MM.1S (cell line): ENCODE results near the gene MTHFS.

Experiments
- DNase-seq: peaks from one replicate; pipeline ENCODE4 v3.0.0-alpha.2; 2015
- H2AFZ ChIP-seq: fragments of 300-600 bp; sonication (generic); 2 replicates; pipeline ENCODE4 v1.6.0; 2016; ENCODE audit warnings: antibody characterized with exemption, low read length
- H3F3A ChIP-seq: fragments of 300-600 bp; sonication (generic); 2 replicates; pipeline ENCODE4 v1.6.1; 2016; ENCODE audit warnings: mild to moderate bottlenecking, antibody characterized with exemption, low read length, moderate library complexity, mixed read lengths; ENCODE audit not compliant: insufficient read depth
- H3K27ac ChIP-seq: fragments of 300-600 bp; sonication (generic); 2 replicates; pipeline ENCODE4 v1.5.1; 2016; ENCODE audit warnings: mild to moderate bottlenecking, low read length
- H3K27me3 ChIP-seq: fragments of 300-600 bp; sonication (generic); replicated peaks from 2 replicates; pipeline ENCODE4 v1.6.0; 2016; ENCODE audit warnings: low read length; ENCODE audit not compliant: insufficient read depth
- H3K36me3 ChIP-seq: fragments of 300-600 bp; sonication (generic); replicated peaks from 2 replicates; pipeline ENCODE4 v1.6.1; 2016; ENCODE audit warnings: mild to moderate bottlenecking, low read length, mixed read lengths; ENCODE audit not compliant: insufficient read depth
- H3K4me1 ChIP-seq: fragments of 300-600 bp; sonication (generic); 2 replicates; pipeline ENCODE4 v1.6.1; 2016; ENCODE audit warnings: low read length, mixed read lengths
- H3K4me2 ChIP-seq: fragments of 300-600 bp; sonication (generic); 2 replicates; pipeline ENCODE4 v1.6.0; 2016; ENCODE audit warnings: low read depth, low read length
- H3K4me3 ChIP-seq: fragments of 300-600 bp; sonication (generic); 2 replicates; pipeline ENCODE4 v1.5.1; 2016; ENCODE audit warnings: low read length, mixed read lengths
- H3K79me2 ChIP-seq: fragments of 300-600 bp; sonication (generic); 2 replicates; pipeline ENCODE4 v1.6.1; 2016; ENCODE audit warnings: mixed run types, low read length, mixed read lengths
- H3K9ac ChIP-seq: fragments of 300-600 bp; sonication (generic); 2 replicates; pipeline ENCODE4 v1.6.1; 2016; ENCODE audit warnings: low read length, mixed read lengths
- H3K9me2 ChIP-seq: fragments of 300-600 bp; sonication (generic); replicated peaks from 2 replicates; pipeline ENCODE4 v1.6.1; 2016; ENCODE audit warnings: mild to moderate bottlenecking, low read length, mixed read lengths; ENCODE audit not compliant: insufficient read depth
- H3K9me3 ChIP-seq: fragments of 300-600 bp; sonication (generic); replicated peaks from 2 replicates; pipeline ENCODE4 v1.6.1; 2016; ENCODE audit warnings: mild to moderate bottlenecking, low read length, mixed read lengths; ENCODE audit not compliant: insufficient read depth
- H4K20me1 ChIP-seq: fragments of 300-600 bp; sonication (generic); 2 replicates; pipeline ENCODE4 v1.6.1; 2016; ENCODE audit warnings: mild to moderate bottlenecking, low read length, moderate library complexity, mixed read lengths; ENCODE audit not compliant: insufficient read depth
- CTCF ChIP-seq: fragments of 300-600 bp; sonication (generic); IDR thresholded peaks from 2 replicates; pipeline ENCODE4 v1.5.1; 2016; ENCODE audit warnings: antibody characterized with exemption, low read length, mixed read lengths
- EZH2 ChIP-seq: fragments of 300-600 bp; sonication (generic); optimal IDR thresholded peaks from 2 replicates; pipeline ENCODE3; 2017; ENCODE audit warnings: low read depth, mild to moderate bottlenecking, antibody characterized with exemption, low read length, mixed read lengths
- EZH2phosphoT487 ChIP-seq: fragments of 300-600 bp; sonication (generic); IDR thresholded peaks from 2 replicates; pipeline ENCODE4 v1.6.1; 2018; ENCODE audit warnings: antibody characterized with exemption, low read length

Gene MTHFS

DNA sequence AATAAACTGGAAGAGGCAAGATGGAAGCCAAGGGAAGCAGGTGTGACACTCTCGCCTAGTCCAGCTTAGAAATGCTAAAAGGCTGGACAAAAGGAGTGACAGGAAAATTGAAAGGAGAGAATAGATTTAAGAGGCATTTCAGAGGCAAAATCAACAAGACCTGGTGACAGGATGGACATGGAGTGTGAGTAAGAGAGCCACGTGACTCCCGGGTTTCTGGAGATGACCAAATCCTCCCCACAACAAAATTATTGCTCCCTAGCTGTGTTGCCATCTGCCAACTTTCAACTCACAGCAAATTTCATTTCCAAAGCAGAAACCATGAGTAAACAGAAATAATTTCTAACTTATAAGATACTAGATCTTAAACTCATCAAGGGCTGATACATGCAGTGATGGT is 52.6 kb downstream of the MTHFS start:
- Histone ChIP-seq H4K20me1 (no peaks in the 10 kb centered on the region), H3K36me3 (no peaks in the 10 kb centered on the region), H2AFZ (no peak overlapping the region), H3K79me2 (no peaks in the 10 kb centered on the region), H3F3A (no peaks in the 10 kb centered on the region), H3K27ac (no peak overlapping the region), H3K9me2 (no peaks in the 10 kb centered on the region), H3K27me3 (no peaks in the 10 kb centered on the region), H3K9me3 (no peaks in the 10 kb centered on the region), H3K4me1 (no peaks in the 10 kb centered on the region), H3K4me2 (no peak overlapping the region), H3K4me3 (no peak overlapping the region), H3K9ac (no peak overlapping the region)
- DNase-seq = no peak
- no peak for TF ChIP-seq CTCF
- no peak for TF ChIP-seq EZH2phosphoT487
- no peak for TF ChIP-seq EZH2

- TF ChIP-seq EZH2 (no peak), CTCF (no peak), EZH2phosphoT487 (no peak)
- no peaks in the 10 kb centered on the region for H3K27me3 ChIP-seq
- DNase-seq = no peak
- H3K4me2 ChIP-seq = no peak overlapping the region
- no peak overlapping the region for H3K9ac ChIP-seq
- no peak overlapping the region for H3K27ac ChIP-seq
- no peaks in the 10 kb centered on the region for H4K20me1 ChIP-seq
- no peaks in the 10 kb centered on the region for H3K9me2 ChIP-seq
- H2AFZ ChIP-seq = no peak overlapping the region
- no peaks in the 10 kb centered on the region for H3K79me2 ChIP-seq
- H3K4me1 ChIP-seq = peaks cover 4% of the 10 kb centered on the region; the same call in 1 of the 2 replicates
- no peaks in the 10 kb centered on the region for H3K9me3 ChIP-seq
- no peaks in the 10 kb centered on the region for H3K36me3 ChIP-seq
- no peak overlapping the region for H3K4me3 ChIP-seq
- H3F3A ChIP-seq = no peaks in the 10 kb centered on the region; the same call in 1 of the 2 replicates
These were observed 59.0 kb downstream of the MTHFS start for GRCh38 chr15:79837846-79838245.

DNA sequence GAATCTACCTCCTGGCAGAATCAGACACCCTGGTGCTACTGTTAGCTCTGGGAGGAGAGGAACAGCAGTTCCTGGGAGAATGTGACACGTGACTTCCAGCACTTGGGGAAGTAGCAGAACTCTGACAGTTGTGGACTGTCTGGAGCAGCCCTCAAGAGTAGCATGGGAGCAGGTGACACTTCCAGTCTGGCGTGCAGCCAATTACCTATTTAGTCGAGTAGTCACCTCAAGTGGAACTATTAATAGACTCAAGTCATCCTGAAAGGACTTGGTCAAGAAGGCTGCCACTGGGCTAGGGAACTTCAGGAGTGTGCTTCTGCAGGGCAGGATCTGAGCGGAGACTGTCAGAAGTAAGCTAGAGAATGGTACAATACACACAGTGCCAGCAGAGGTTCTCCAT is 62.3 kb downstream of the MTHFS start:
- Histone ChIP-seq H3K27me3 (no peaks in the 10 kb centered on the region), H3F3A (no peaks in the 10 kb centered on the region; the same call in 1 of the 2 replicates), H3K9ac (no peak overlapping the region), H2AFZ (no peak overlapping the region), H3K79me2 (no peaks in the 10 kb centered on the region), H4K20me1 (no peaks in the 10 kb centered on the region), H3K4me3 (no peak overlapping the region), H3K36me3 (no peaks in the 10 kb centered on the region), H3K9me3 (no peaks in the 10 kb centered on the region), H3K4me1 (peaks cover 4% of the 10 kb centered on the region; the same call in 1 of the 2 replicates), H3K4me2 (no peak overlapping the region), H3K27ac (no peak overlapping the region), H3K9me2 (no peaks in the 10 kb centered on the region)
- TF ChIP-seq EZH2phosphoT487 (no peak), EZH2 (no peak), CTCF (no peak)
- DNase-seq = no peak
